HG02852 (cell line): Measurements from ENCODE around the gene ZBTB2.
"Not testable (repeated sequence)": the region's sequence is repeated elsewhere in the genome, so short reads cannot be mapped to it uniquely, and the experiment has no call there.

Experiments
- ATAC-seq: cut with Tn5 transposase; IDR thresholded peaks from one replicate; pipeline ENCODE4 v1.9.1; 2021; ENCODE audit warnings: mild to moderate bottlenecking, moderate library complexity; ENCODE audit not compliant: unreplicated experiment

The ZBTB2 gene

DNA sequence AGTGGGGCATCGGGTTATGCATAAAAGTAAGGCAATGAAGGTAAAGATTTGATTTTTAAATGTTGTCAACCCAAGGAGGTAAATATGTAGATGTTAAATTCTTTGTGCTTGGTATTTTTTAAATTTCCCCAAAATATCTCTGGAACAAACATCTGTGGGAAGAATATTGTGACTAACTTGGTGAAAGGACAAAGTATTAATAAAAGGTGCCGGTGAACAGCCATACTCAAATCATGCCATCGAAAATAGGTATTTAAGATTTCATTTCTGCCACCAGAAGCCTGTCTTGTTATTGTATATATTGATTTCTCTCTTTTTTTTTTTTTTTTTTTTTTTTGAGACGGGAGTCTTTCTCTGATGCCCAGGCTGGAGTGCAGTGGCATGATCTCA lies 12.6 kb upstream of the ZBTB2 start:
- no peak for ATAC-seq

DNA sequence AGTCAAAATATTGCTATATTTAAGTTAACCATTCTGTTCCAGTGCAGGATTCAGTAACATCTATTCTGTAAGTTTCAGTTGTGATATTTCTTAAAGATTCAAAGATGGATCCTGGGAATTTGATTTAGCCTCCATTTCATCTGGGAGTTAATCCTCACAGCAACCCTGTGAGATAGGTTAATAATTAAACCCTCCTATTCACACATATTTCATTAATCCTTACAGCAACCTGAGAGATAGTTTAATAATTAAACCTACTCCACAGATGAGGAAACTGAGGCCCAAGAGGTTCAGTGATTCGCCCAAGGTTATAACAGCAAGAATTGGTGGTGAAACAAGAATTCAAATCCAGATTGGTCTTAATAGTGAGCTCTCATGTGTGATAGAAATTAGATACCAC lies 10.9 kb upstream of the ZBTB2 start:
- ATAC-seq, result no peak

- no peak for ATAC-seq
These were observed 9.1 kb upstream of the ZBTB2 start for GRCh38 chr6:151400473-151400872.

DNA sequence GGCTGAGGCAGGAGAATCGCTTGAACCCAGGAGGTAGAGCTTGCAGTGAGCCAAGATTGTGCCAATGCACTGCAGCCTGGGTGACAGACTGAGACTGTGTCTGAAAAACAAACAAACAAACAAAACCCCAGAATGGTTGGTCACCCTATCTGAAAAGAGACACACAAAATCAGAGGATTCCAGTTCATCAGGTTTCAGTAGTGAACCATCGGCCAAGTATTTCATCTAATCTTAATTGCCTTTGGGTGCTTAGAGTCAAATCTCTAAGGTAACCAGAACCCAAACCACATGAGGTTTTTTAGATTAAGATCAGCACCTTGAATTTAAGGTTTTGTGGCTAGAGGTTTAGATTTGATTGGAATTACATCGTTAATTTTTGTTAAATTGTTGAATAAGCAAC lies 8.3 kb upstream of the ZBTB2 start:
- ATAC-seq, result no peak

DNA sequence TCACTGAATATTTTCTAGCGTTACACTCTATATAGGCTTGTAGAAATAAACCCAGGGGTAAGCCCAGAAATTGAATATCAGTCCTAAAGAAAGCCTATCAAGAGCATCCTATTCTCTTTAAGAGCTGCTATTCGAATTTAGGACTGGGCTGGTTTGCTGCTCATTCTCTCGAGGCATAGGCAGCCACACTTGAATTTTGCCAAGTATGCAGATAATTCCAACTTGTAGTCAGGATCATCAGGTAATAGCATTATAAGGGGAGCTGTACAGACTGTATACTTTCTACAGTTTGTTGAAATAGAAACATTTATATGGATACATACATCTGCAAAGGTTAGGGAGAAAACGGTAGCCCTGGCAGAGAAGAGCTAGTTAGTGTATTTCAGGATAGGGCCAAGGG lies 2.1 kb upstream of the ZBTB2 start:
- no peak for ATAC-seq

GRCh38 chr6:151392427-151392826 lies 1.1 kb upstream of the ZBTB2 start:
- ATAC-seq, result no peak

DNA sequence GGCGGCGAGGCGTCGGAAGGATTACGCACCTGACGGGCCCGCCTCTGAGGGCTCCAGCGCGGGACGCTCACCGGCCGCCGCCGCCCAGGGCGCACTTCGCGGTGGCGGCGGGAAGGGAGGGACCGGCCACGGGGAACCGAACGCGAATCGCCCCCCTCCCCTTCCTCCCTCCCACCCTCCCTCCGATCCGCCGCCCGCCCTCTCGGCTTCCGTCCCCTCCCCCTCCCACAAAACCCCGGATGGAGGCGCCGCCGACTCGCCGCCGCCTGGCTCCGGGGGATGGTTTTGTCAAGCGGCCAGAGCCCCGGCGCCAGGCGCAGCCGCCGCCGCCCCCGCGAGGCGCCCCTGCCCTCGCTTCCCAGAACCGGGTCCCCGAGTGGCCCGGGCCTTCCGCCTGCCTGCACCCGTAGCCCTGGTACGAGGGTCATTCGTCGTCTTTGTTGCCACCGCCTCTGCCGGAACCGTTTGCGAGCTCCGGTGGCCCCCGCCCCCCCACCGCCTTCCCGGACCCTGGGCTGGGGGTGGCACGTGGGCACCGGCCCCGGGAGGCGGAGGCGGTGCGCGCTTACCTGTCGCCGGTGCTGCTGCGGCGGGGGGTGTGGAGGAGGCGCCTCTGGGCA lies 398 bp downstream of the ZBTB2 start:
- peak; percentile 11 for ATAC-seq

DNA sequence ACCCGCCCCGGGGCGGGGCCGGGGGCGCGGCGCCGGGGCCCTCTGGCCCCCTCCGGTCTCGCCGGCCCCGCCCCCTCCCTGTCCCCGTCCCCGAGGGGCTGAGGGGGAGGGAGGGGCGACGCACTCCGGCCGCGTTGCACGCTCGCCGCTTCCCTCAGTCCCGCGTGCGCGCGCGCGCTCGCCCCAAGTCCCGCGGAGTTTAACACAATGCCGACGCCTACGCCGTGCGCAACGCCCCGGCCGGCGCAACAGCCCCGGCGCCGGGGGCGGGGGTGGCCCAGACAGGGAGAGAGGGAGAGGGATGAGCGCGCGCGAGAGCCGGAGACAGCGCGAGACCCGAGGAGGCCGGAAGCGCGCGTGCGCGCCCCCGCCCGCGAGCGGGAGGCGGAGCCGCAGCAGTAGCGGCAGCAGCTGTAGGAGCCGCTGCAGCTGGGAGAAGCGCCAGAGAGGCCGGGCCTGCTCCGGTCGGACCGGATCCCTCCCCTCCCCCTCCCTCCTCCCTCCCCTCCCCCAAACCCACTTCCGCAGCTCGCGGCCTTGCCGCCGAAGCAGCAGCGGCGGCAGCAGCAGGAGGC lies 996 bp downstream of the ZBTB2 start:
- ATAC-seq, result peak; percentile 73

GRCh38 chr6:151389618-151390275 lies 1.6 kb downstream of the ZBTB2 start:
- peak; percentile 59 for ATAC-seq

GRCh38 chr6:151388997-151389617 lies 2.3 kb downstream of the ZBTB2 start:
- ATAC-seq, result no peak

DNA sequence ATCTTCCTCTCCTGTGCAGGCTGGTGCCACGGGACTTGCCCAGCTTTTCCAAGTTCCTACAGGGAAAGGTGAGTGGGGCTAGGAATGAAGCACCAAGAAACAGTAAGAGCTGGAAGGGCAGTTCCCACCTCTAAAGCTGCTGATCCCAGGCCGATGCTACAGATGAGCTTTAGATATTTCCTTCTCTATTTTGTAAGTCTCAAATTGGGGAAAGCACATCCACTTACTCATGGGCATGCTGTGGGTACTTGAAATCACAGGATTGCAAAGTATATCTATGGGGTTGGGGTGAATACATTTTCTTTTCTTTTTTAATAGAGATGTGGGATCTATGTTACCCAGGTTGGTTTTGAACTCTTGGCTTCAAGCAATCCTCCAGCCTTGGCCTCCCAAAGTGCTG lies 3.1 kb downstream of the ZBTB2 start:
- no peak for ATAC-seq

GRCh38 chr6:151387175-151387970 lies 4.0 kb downstream of the ZBTB2 start:
- no peak for ATAC-seq

GRCh38 chr6:151385177-151385576 lies 6.2 kb downstream of the ZBTB2 start:
- no peak for ATAC-seq

DNA sequence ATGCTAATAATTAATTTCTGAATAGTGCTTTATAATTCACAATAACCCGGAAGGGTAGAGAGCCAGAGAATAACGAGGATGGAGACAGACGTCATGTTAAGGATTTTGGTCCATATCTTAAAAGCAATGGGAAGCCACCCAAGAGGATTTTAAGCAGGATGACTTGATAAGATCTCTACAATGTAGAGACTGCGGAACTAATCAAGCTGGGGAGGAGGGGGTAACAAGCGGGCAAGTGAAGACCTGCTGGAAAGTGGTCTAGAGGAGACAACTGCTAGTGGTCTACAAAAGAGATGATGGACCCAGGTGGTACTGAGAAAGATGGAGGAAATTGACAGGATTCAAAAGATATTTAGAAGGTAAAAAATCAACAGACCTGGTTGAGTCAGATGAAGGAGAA lies 7.2 kb downstream of the ZBTB2 start:
- ATAC-seq, result no peak

- ATAC-seq, result not testable (repeated sequence)
These were observed 8.7 kb downstream of the ZBTB2 start for GRCh38 chr6:151382631-151383030.

GRCh38 chr6:151381722-151382121 lies 9.6 kb downstream of the ZBTB2 start:
- no peak for ATAC-seq

DNA sequence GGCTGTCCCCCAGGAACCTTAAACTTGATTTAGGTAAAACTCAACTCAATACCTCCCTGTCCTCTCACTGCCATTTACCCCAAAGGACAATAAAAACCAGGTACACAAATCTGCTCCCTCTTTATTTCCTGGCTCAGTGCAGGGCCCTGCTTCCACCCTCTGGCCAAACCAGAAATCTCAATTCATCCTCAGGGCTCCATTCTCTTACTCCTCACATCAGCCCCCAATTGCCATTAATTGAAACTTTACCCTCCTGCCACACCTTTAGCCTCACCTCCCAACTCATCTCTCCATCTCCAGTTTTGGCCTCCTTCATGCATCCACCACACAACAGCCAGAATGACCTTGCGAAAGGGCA lies 10.5 kb downstream of the ZBTB2 start:
- ATAC-seq, result no peak

DNA sequence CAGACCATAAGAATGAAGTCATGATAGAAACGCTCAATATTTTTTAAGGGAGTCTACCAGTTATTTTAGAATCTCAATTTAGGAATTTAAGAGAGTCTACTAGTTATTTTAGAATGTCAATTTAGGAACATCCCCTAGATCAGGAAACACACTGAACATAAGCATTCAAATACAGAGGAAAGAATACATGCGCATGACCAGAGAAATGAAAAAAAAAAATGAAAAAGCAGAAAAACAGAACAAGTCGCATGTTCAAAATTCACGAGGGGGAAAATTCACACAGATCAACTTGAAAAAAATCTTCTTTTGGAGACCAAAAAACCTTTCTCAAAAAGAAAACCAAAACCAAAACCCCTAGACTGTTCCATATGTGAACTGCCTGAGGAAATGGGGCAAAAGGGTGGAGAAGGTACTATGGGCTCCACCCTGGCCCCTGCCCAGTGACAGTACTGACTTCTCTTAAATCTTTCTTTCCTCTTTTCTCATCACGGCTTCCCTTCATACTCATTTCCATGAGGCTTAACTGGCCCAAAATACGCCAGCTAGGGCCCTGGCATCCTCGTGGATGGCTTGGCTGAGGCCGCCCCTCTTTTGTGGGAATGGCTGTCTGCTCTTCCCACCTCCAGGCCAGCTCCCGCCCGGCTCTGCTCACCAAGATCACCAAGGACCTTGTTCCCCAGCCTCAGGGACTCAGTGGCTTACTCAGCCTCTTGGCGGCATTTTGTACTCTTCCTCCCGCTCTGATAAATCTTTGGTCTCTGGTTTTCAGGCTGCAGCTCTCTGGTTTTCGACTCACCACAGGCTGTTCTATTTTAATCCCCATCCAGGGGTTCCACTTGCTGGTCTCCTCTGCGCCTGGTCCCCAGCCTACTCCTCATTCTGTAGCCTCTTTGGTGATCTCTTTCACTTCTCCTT lies 11.2 kb downstream of the ZBTB2 start:
- ATAC-seq, result peak; percentile 62

DNA sequence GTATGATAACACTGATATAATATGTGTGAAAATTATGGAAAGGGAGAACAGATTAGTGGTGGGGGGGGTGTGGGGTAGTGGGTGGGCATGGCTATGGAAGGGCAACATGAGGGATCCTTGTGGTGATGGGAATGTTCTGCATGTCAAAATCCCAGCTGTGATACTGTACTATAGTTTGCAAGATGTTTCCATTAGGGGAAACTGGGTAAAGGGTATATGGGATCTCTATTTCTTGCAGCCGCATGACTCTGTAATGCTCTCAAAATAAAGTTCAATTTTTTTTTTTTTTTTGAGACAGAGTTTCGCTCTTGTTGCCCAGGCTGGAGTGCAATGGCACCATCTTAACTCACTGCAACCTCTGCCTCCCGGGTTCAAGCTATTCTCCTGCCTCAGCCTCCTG lies 14.3 kb downstream of the ZBTB2 start:
- ATAC-seq, result no peak

DNA sequence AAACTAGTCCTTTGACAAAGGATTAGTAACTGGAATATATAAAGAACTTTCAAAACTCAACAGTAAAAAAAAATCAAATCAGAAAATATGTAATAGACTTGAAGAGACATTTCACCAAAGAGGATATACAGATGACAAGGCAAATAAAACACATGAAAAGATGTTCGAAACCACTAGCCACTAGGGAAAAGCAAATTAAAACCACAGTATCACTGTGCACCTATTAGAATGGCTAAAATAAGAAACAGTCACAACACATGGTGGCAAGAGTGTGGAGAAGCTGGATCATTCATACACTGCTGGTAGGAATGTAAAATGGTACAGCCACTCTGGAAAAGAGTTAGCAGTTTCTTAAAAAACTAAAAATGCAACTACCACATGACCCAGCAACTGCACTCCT lies 14.9 kb downstream of the ZBTB2 start:
- no peak for ATAC-seq
